ENCODE measurements around the gene MSTN. TPM values are rescaled to one million over a fixed set of nuclear protein-coding genes. Genes with fewer than 3 reads are reported as not detected.
A peak's percentile ranks its signal among the peaks of the same experiment; 100 is the strongest.

The MSTN gene
- total and polyA plus RNA-seq, 7 donors, result 0.08 to 6.6 (median 0.56) TPM

DNA sequence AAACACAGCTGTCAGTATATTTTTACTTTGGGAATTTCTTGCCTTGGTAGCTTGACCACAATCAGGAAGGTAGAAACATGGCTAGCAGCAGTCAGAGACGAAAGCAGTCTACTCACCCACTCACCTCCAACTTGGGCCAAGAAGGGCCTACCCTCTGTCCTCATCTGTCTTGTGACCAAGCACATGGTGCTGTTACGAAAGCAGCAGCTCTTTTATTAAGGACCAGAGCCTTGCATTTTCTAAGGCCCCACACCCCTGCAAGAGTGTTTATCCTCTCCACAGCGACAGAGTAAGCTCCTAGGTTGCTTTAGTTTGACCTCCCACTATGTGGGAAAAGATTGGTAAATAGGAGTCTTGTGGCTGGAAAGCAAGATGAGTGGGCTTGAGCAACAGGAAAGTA, 31.3 kb upstream of the MSTN start:
- H3K9me3 ChIP-seq, result peaks cover 5% of the 10 kb centered on the region
- H3K4me3 ChIP-seq, result no peak overlapping the region
- DNase-seq (peak in 1 of 2 donors; percentile 15), ATAC-seq (peak; percentile 79 to 90 (median 86))
- 51 to 64% (median 52%) methylated on average over 3 of the region's 3 CpGs for WGBS, 3 donors
- H3K27ac ChIP-seq, result peak overlapping the region; percentile 70
- no peaks in the 10 kb centered on the region for H3K36me3 ChIP-seq (ENCODE audit: insufficient read depth in 1 of 2, low read depth in 1 of 2)
- H3K4me1 ChIP-seq, result peaks cover 12% of the 10 kb centered on the region
- no peaks in the 10 kb centered on the region for H3K27me3 ChIP-seq (ENCODE audit: insufficient read depth in 3 of 3, low read length in 2 of 3)
- TF ChIP-seq, protein P1, sequence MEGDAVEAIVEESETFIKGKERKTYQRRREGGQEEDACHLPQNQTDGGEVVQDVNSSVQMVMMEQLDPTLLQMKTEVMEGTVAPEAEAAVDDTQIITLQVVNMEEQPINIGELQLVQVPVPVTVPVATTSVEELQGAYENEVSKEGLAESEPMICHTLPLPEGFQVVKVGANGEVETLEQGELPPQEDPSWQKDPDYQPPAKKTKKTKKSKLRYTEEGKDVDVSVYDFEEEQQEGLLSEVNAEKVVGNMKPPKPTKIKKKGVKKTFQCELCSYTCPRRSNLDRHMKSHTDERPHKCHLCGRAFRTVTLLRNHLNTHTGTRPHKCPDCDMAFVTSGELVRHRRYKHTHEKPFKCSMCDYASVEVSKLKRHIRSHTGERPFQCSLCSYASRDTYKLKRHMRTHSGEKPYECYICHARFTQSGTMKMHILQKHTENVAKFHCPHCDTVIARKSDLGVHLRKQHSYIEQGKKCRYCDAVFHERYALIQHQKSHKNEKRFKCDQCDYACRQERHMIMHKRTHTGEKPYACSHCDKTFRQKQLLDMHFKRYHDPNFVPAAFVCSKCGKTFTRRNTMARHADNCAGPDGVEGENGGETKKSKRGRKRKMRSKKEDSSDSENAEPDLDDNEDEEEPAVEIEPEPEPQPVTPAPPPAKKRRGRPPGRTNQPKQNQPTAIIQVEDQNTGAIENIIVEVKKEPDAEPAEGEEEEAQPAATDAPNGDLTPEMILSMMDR (IDR thresholded peaks at IDR 0.05), result no peak
- intact Hi-C loops (cut with DNase I), result loop anchor here in 1 of 2 donors (5.0 kb wide), 1 partner anchor 419 kb away; no protein-coding TSS in a partner anchor

DNA sequence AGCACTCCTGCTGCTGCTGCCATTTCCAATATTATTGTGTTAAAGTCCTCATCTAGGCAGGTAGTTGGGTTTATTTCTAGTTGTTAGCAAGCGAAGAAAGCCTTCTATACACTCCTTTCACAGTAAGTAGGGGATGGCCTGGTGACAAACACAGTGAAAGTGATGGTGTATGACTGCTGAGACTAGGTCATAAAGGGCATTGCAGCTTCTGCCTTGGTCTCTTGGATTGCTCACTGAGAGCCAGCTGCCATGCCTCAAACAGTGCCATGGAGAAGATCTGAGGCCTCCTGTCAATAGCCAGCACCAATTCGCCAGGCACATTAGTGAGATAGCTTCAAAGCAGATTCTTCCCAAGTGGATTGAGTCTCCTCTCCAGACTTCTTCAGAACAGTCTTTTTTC, 27.6 kb upstream of the MSTN start:
- WGBS, 3 donors, result 88 to 98% (median 92%) methylated on average over 2 of the region's 2 CpGs
- no peak overlapping the region for H3K4me3 ChIP-seq
- DNase-seq, result no peak
- H3K4me1 ChIP-seq, result peaks cover 12% of the 10 kb centered on the region
- ATAC-seq, result no peak
- no peaks in the 10 kb centered on the region for H3K9me3 ChIP-seq
- intact Hi-C loops (cut with DNase I), result loop anchor here in 1 of 2 donors (5.0 kb wide), 1 partner anchor 422 kb away; no protein-coding TSS in a partner anchor
- H3K36me3 ChIP-seq (ENCODE audit: insufficient read depth in 1 of 2, low read depth in 1 of 2), result no peaks in the 10 kb centered on the region
- TF ChIP-seq, protein P1 (IDR thresholded peaks at IDR 0.05), result no peak
- H3K27me3 ChIP-seq (ENCODE audit: insufficient read depth in 3 of 3, low read length in 2 of 3), result no peaks in the 10 kb centered on the region
- no peak overlapping the region for H3K27ac ChIP-seq

DNA sequence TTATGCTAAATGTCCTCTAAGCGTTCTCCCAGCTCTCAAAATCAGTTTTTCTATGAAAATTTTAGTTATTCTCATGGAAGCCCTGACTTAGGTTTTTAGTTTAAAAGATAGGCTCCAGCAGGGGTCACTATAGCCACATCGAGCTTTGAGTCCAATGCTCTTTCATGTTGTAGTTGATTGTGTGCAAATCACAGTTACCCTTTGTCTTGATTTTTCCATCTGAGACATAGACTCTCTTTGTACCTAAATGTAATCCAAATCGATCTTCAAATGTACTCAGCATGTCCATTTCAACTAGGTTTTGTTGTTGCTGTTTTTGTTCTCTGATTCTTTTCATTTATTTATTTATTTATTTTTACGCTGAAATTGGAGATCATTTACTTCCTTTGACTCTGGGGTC, 26.4 kb upstream of the MSTN start:
- peak; percentile 64 to 91 (median 76) for ATAC-seq
- 15 to 30% (median 19%) methylated on average over 4 of the region's 4 CpGs for WGBS, 3 donors
- intact Hi-C loops (cut with DNase I), result loop anchor here (2.0 to 10.0 kb wide), 7 partner anchors 33 to 283 kb away; a partner anchor contains a TSS
- Histone ChIP-seq H3K9me3 (no peaks in the 10 kb centered on the region), H3K4me1 (peaks cover 5% of the 10 kb centered on the region), H3K4me3 (no peak overlapping the region), H3K36me3 (ENCODE audit: insufficient read depth in 1 of 2, low read depth in 1 of 2) (no peaks in the 10 kb centered on the region), H3K27ac (no peak overlapping the region), H3K27me3 (ENCODE audit: insufficient read depth in 3 of 3, low read length in 2 of 3) (no peaks in the 10 kb centered on the region)
- TF ChIP-seq, protein P1 (IDR thresholded peaks at IDR 0.05), result peak; percentile 81
- DNase-seq, result peak in 1 of 2 donors; percentile 19

DNA sequence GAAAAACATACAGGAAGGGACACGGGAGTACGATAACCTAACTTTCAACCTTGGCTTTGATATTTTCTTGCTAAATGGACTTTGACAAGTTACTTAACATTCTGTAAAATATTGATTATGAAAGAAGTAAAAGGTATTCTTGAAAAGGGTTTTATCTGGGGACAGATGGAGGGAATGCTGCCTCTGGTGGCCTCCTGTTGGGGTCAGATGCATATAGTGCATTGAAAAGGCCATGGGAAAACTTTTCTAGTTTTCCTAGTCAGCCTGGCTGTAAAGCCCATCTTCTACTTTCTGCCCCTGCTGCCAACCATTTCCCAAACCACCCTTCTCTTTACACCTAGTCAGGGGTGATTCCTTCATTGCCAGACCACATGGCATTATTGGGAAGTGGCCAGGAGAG, 22.2 kb upstream of the MSTN start:
- TF ChIP-seq, protein P1 (IDR thresholded peaks at IDR 0.05), result no peak
- H3K4me3 ChIP-seq, result no peak overlapping the region
- no peaks in the 10 kb centered on the region for H3K27me3 ChIP-seq (ENCODE audit: insufficient read depth in 3 of 3, low read length in 2 of 3)
- H3K4me1 ChIP-seq, result no peaks in the 10 kb centered on the region
- H3K9me3 ChIP-seq, result no peaks in the 10 kb centered on the region
- ATAC-seq (no peak), DNase-seq (no peak)
- H3K36me3 ChIP-seq (ENCODE audit: insufficient read depth in 1 of 2, low read depth in 1 of 2), result no peaks in the 10 kb centered on the region
- intact Hi-C loops (cut with DNase I), result loop anchor here (5.0 to 10.0 kb wide), 5 partner anchors 38 to 288 kb away; a partner anchor contains a TSS
- 69 to 95% (median 71%) methylated on average over 2 of the region's 2 CpGs for WGBS, 3 donors
- H3K27ac ChIP-seq, result no peak overlapping the region

DNA sequence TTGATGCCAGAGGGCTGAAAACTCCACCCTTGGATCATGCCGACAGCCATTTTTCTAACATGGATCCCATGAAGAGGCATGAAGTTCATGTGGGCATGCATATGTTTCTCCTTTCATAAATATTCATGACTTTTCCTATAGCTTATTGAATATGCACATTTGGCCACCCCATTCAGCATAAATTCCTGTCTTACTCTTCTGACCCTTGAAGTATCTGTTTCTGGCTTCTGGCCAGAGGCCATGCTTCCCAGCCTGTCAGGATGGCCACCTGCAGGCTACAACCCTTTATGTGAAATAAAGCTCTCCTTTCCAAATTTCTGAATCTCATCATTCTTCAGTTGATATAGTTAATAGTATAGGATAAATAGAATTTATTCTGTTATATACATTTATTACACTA, 19.6 kb upstream of the MSTN start:
- Histone ChIP-seq H3K27me3 (ENCODE audit: insufficient read depth in 3 of 3, low read length in 2 of 3) (no peaks in the 10 kb centered on the region), H3K36me3 (ENCODE audit: insufficient read depth in 1 of 2, low read depth in 1 of 2) (no peaks in the 10 kb centered on the region), H3K27ac (no peak overlapping the region), H3K4me1 (no peaks in the 10 kb centered on the region), H3K9me3 (no peaks in the 10 kb centered on the region), H3K4me3 (no peak overlapping the region)
- TF ChIP-seq, protein P1 (IDR thresholded peaks at IDR 0.05), result no peak
- ATAC-seq (no peak), DNase-seq (no peak)
- 92 to 100% (median 97%) methylated on average over 1 of the region's 1 CpG for WGBS, 3 donors
- intact Hi-C loops (cut with DNase I), result loop anchor here in 1 of 2 donors (10.0 kb wide), 1 partner anchor 193 kb away; no protein-coding TSS in a partner anchor
